Heart right ventricle (tissue), 16 donors: ENCODE data around the gene TREML1. TPM values are rescaled to one million over a fixed set of nuclear protein-coding genes. Genes with fewer than 3 reads are reported as not detected.

ENCODE experiments used
- ATAC-seq, 8 donors: fragments of 200-7000 bp; cut with Tn5 transposase; one replicate each; pipeline ENCODE4 v1.9.1; 2020; ENCODE audit warnings: mild to moderate bottlenecking in 8 of 8, moderate library complexity in 8 of 8, moderate number of reproducible peaks in 1 of 8
- DNase-seq, 2 donors: peaks; one replicate each; pipeline ENCODE4 v3.0.0-alpha.2; 2020
- H3K27ac ChIP-seq, 10 donors: fragments of 200-600 bp; sonication (generic) in 2 of 10; one replicate each; pipeline versions ENCODE4 v1.5.0 to v1.8.0; 2020 to 2022; ENCODE audit warnings: mild to moderate bottlenecking in 3 of 10
- H3K27me3 ChIP-seq, 7 donors: fragments of 200-600 bp; one replicate each; pipeline ENCODE4 v1.8.0; 2021 to 2022; ENCODE audit warnings: mild to moderate bottlenecking in 2 of 7
- H3K36me3 ChIP-seq, 9 donors: fragments of 200-600 bp; sonication (generic) in 1 of 9; one replicate each; pipeline versions ENCODE4 v1.5.0 to v1.8.0; 2020 to 2022; ENCODE audit warnings: mild to moderate bottlenecking in 2 of 9
- H3K4me1 ChIP-seq, 9 donors: fragments of 200-600 bp; sonication (generic) in 1 of 9; one replicate each; pipeline versions ENCODE4 v1.5.0 to v1.8.0; 2020 to 2022; ENCODE audit warnings: mild to moderate bottlenecking in 4 of 9
- H3K4me3 ChIP-seq, 10 donors: fragments of 200-600 bp; sonication (generic) in 2 of 10; one replicate each; pipeline versions ENCODE4 v1.5.0 to v1.8.0; 2020 to 2022; ENCODE audit warnings: mild to moderate bottlenecking in 7 of 10, moderate library complexity in 2 of 10
- H3K9me3 ChIP-seq, 11 donors: fragments of 200-600 bp in 10 of 11; sonication (generic) in 2 of 11; one replicate each; pipeline versions ENCODE4 v1.5.0 to v1.8.0; 2013 to 2022; ENCODE audit warnings: mild to moderate bottlenecking in 2 of 11, control low read depth in 1 of 11, moderate library complexity in 1 of 11
- CTCF ChIP-seq, 9 donors: fragments of 200-600 bp; sonication (generic) in 2 of 9; IDR thresholded peaks; one replicate each; pipeline versions ENCODE4 v1.5.0 to v1.8.0; 2021 to 2022; ENCODE audit warnings: antibody characterized with exemption in 9 of 9, mild to moderate bottlenecking in 5 of 9, moderate library complexity in 1 of 9
- WGBS, 2 donors: extraction: QIAGEN DNeasy Blood & Tissue Kit; methylation state at CpG; one replicate each; pipeline ENCODE4 v1.1.7; 2013; ENCODE audit warnings: inconsistent platforms in 1 of 2; 5-methylcytosine and 5-hydroxymethylcytosine counted together
- intact Hi-C, 10 donors: fragments of 100-400 bp; cut with DNase I; formaldehyde crosslinking; loops; one replicate each; pipeline versions ENCODE4 v1.11.1 to v1.14.2; 2022
- polyA plus RNA-seq, 2 donors: library from polyadenylated mRNA; stranded (reverse); fragments of 200-250 nt; gene quantifications; one replicate each; pipeline ENCODE4 v1.2.3, GENCODE V29; 2013
- total RNA-seq, 10 donors: library from RNA; stranded (reverse); fragmentation: NEBNext Ultra II Directional in 3 of 10; extraction: Animal tissue kit (Norgen Biotek cat#: 25700) in 3 of 10; gene quantifications; one replicate each; pipeline versions ENCODE4 v1.2.1 to v1.2.4, GENCODE V29; 2021 to 2023
- donor health status: Arrhythmogenic right ventricular cardiomyopathy.
- donor health status: ischemic (EF 13 %, LVEDD 7.1; RV severe dilation, severe dysfunction).
- donor health status: healthy with polysubstance abuse.
- donor health status: DM: no; HTN: yes; CAD: no.
- donor health status: DM: no; HTN: no; CAD: no.
- donor health status: ischemic (EF 25% LVEDD 6.9; RV normal size, moderate dysfunction).
- donor health status: ischemic (EF 25% LVEDD 5.7; RV mildly dilated, moderate dysfunction).
- donor health status: healthy.
- donor health status: DM: yes; HTN: yes; CAD: no.
- donor health status: Ischemic cardiomyopathy.
- donor health status: ischemic (EF 35%, LVEDD 5.7; RV mildly dilated, moderate dysfunction).
- donor health status: nonischemic (EF 11% LVEDD 7.7; RV severe dilation, severe dysfunction).
- donor health status: DM: yes; HTN: yes; CAD: no.
- donor health status: PGD.
- donor health status: ischemic (EF 29% LVEDD 5.4; RV normal size, mild dysfunction).
- donor health status: nonischemic (EF 23%, LVEDD 6.1; RV moderate dilation, normal function).

TREML1 gene
- total and polyA plus RNA-seq, 12 donors = 0.17 to 0.39 (median 0.33) TPM; not detected in 9

- ATAC-seq (no peak), DNase-seq (no peak)
- Histone ChIP-seq H3K4me1 (peaks cover 0 to 5% (median 0%) of the 10 kb centered on the region in 9 donors), H3K36me3 (no peaks in the 10 kb centered on the region), H3K27ac (no peak overlapping the region), H3K9me3 (no peaks in the 10 kb centered on the region), H3K27me3 (peaks cover 0 to 37% (median 8%) of the 10 kb centered on the region in 7 donors), H3K4me3 (no peak overlapping the region)
- intact Hi-C loops = no loop called here
- WGBS, 2 donors = 53 to 78% methylated on average over 3 of the region's 3 CpGs
- TF ChIP-seq CTCF (IDR thresholded peaks at IDR 0.05) = no peak
Measured at GRCh38 chr6:41177287-41177686, 23.1 kb upstream of the TREML1 start.

GRCh38 chr6:41176189-41176588, 22.0 kb upstream of the TREML1 start:
- no peak overlapping the region for H3K4me3 ChIP-seq
- WGBS, 2 donors = 83 to 86% methylated on average over 12 of the region's 12 CpGs
- intact Hi-C loops = no loop called here
- H3K27ac ChIP-seq = no peak overlapping the region
- no peak for TF ChIP-seq CTCF (IDR thresholded peaks at IDR 0.05)
- H3K36me3 ChIP-seq = no peaks in the 10 kb centered on the region
- peaks cover 0 to 44% (median 10%) of the 10 kb centered on the region in 7 donors for H3K27me3 ChIP-seq
- ATAC-seq = no peak
- no peak for DNase-seq
- H3K9me3 ChIP-seq = no peaks in the 10 kb centered on the region
- H3K4me1 ChIP-seq = no peaks in the 10 kb centered on the region

GRCh38 chr6:41175084-41175483, 20.9 kb upstream of the TREML1 start:
- WGBS, 2 donors = 84 to 97% methylated on average over 1 of the region's 1 CpG
- H3K9me3 ChIP-seq = no peaks in the 10 kb centered on the region
- H3K27me3 ChIP-seq = peaks cover 0 to 37% (median 10%) of the 10 kb centered on the region in 7 donors
- no peaks in the 10 kb centered on the region for H3K4me1 ChIP-seq
- intact Hi-C loops = no loop called here
- DNase-seq (no peak), ATAC-seq (no peak)
- H3K4me3 ChIP-seq = no peak overlapping the region
- no peaks in the 10 kb centered on the region for H3K36me3 ChIP-seq
- no peak for TF ChIP-seq CTCF (IDR thresholded peaks at IDR 0.05)
- no peak overlapping the region for H3K27ac ChIP-seq

- no peak for ATAC-seq
- Histone ChIP-seq H3K27ac (no peak overlapping the region), H3K4me1 (no peaks in the 10 kb centered on the region), H3K9me3 (no peaks in the 10 kb centered on the region), H3K36me3 (no peaks in the 10 kb centered on the region), H3K4me3 (no peak overlapping the region), H3K27me3 (peaks cover 0 to 37% (median 10%) of the 10 kb centered on the region in 7 donors)
- no peak for TF ChIP-seq CTCF (IDR thresholded peaks at IDR 0.05)
- intact Hi-C loops = no loop called here
- WGBS, 2 donors = 79 to 88% methylated on average over 2 of the region's 2 CpGs
- DNase-seq = no peak
Measured at GRCh38 chr6:41174610-41175009, 20.5 kb upstream of the TREML1 start.
